AG04450 (cell line): Measurements from ENCODE around the gene RBM4. TPM values are rescaled to one million over a fixed set of nuclear protein-coding genes. Genes with fewer than 3 reads are reported as not detected.
A peak's percentile ranks its signal among the peaks of the same experiment; 100 is the strongest.

Experiments
- CTCF ChIA-PET: fragments of 300-600, 350-600 bp; formaldehyde crosslinking; extraction: SDS; loops from one replicate; lab custom pipeline; 2022; ENCODE audit warnings: antibody characterized with exemption, inconsistent platforms; lab: Charles Lee
- POLR2A ChIA-PET: fragments of 350-600 bp; formaldehyde crosslinking; extraction: SDS; loops from one replicate; lab custom pipeline; 2021; ENCODE audit warnings: antibody characterized with exemption, inconsistent platforms; lab: Yijun Ruan, JAX
- DNase-seq: peaks from one replicate; pipeline ENCODE4 v3.0.0-alpha.2; 2011; ENCODE audit warnings: low read depth, low spot score
- H3K27ac ChIP-seq: one replicate; pipeline ENCODE4 v1.5.1; 2012; ENCODE audit warnings: low read depth, low read length, control low read depth
- H3K27me3 ChIP-seq: one replicate; pipeline ENCODE4 v1.6.0; 2012; ENCODE audit warnings: low read length; ENCODE audit not compliant: control insufficient read depth, insufficient read depth
- H3K4me3 ChIP-seq: 2 replicates; pipeline ENCODE4 v1.5.1; 2011; ENCODE audit warnings: mild to moderate bottlenecking, low read depth, low read length, control low read depth
- H3K9me3 ChIP-seq: 2 replicates; pipeline ENCODE4 v1.5.1; 2012; ENCODE audit warnings: low read length; ENCODE audit not compliant: control insufficient read depth, insufficient read depth
- CTCF ChIP-seq: IDR thresholded peaks from 2 replicates; pipeline ENCODE4 v1.5.1; 2011; ENCODE audit warnings: low read depth, low read length, control low read depth, inconsistent platforms
- polyA plus RNA-seq: library from polyadenylated mRNA; depleted of rRNA; stranded (reverse); fragments of >200 nt; gene quantifications from 2 replicates; pipeline ENCODE4 v1.2.3, GENCODE V29; 2011

Gene RBM4
- polyA plus RNA-seq, 1 experiment, result 272 TPM

- peak; percentile 96 for DNase-seq
- CTCF ChIA-PET, result interaction anchor here (0.5 to 0.7 kb wide), 2 partner anchors 37 to 68 kb away, joined by 3 to 4 read pairs; no protein-coding TSS in a partner anchor
- POLR2A ChIA-PET, result interaction anchor here (0.6 to 4.6 kb wide), 21 partner anchors 8 to 728 kb away, joined by 3 to 61 read pairs (median 4); partner anchors contain the start of genes ACTN3, CCDC87, CCS and CTSF
- Histone ChIP-seq H3K27ac (peak within 1 kb of the TSS; percentile 93), H3K4me3 (peak within 1 kb of the TSS; percentile 95), H3K27me3 (no peaks in the 10 kb centered on the region), H3K9me3 (0 out of 2 replicates have a peak, but pooled peaks cover 4% of the 10 kb centered on the region)
- TF ChIP-seq CTCF, result no peak
Measured at GRCh38 chr11:66616379-66617154, 21.9 kb upstream of the RBM4 start, which contains the start of gene RBM14. TSS of gene RBM14 (plus strand) at chr11:66616630. CDS start at chr11:66616721, 91 bp downstream.

- POLR2A ChIA-PET, result interaction anchor here (0.6 to 4.6 kb wide), 14 partner anchors 10 to 183 kb away, joined by 3 to 61 read pairs (median 4); partner anchors contain the start of genes ACTN3, CCDC87, CCS and CTSF
- no peak for TF ChIP-seq CTCF
- DNase-seq, result no peak
- H3K4me3 ChIP-seq, result peak overlapping the region; percentile 95
- peak overlapping the region; percentile 89 for H3K27ac ChIP-seq
- H3K9me3 ChIP-seq, result 0 out of 2 replicates have a peak, but pooled peaks cover 4% of the 10 kb centered on the region
- CTCF ChIA-PET, result interaction anchor here (0.8 kb wide), 1 partner anchor 62 kb away, joined by 3 read pairs; no protein-coding TSS in a partner anchor
- H3K27me3 ChIP-seq, result no peaks in the 10 kb centered on the region
Measured at GRCh38 chr11:66617155-66617834, 21.2 kb upstream of the RBM4 start.

GRCh38 chr11:66619080-66619554 is 19.4 kb upstream of the RBM4 start:
- H3K27me3 ChIP-seq, result no peaks in the 10 kb centered on the region
- ChIA-PET CTCF (interaction anchor here (0.6 to 1.2 kb wide), 4 partner anchors 16 to 58 kb away, joined by 3 read pairs; partner anchors contain the start of genes CCDC87 and CCS), POLR2A (interaction anchor here (0.7 to 4.6 kb wide), 3 partner anchors 11 to 58 kb away, joined by 3 to 61 read pairs (median 5); partner anchors contain the start of gene RBM4)
- H3K27ac ChIP-seq, result no peak overlapping the region
- DNase-seq, result no peak
- peak overlapping the region; percentile 95 for H3K4me3 ChIP-seq
- TF ChIP-seq CTCF, result no peak
- 0 out of 2 replicates have a peak, but pooled peaks cover 4% of the 10 kb centered on the region for H3K9me3 ChIP-seq

- POLR2A ChIA-PET, result interaction anchor here (0.8 to 4.4 kb wide), 4 partner anchors 8 to 262 kb away, joined by 3 to 25 read pairs (median 4); partner anchors contain the start of genes DPP3, RBM14 and RBM4
- CTCF ChIA-PET, result no interaction called here
- no peak for DNase-seq
- no peak for TF ChIP-seq CTCF
- Histone ChIP-seq H3K27ac (no peak overlapping the region), H3K9me3 (no peaks in the 10 kb centered on the region; the same call in 1 of the 2 replicates), H3K27me3 (no peaks in the 10 kb centered on the region), H3K4me3 (no peak overlapping the region)
Measured at GRCh38 chr11:66624450-66624849, 14.1 kb upstream of the RBM4 start.
